Mucosa of rectum (tissue), 2 donors: Measurements from ENCODE around the gene ZNF438.

Experiments used
- H3K27ac ChIP-seq, 2 donors: one replicate each; pipeline ENCODE4 v1.7.0; 2013; ENCODE audit warnings: inconsistent platforms in 2 of 2, low read depth in 2 of 2, low read length in 2 of 2
- H3K27me3 ChIP-seq, 2 donors: one replicate each; pipeline ENCODE4 v1.7.0; 2013; ENCODE audit warnings: low read length in 2 of 2; ENCODE audit not compliant: control insufficient read depth in 2 of 2, insufficient read depth in 2 of 2
- H3K36me3 ChIP-seq, 2 donors: one replicate each; pipeline ENCODE4 v1.7.0; 2013; ENCODE audit warnings: low read length in 2 of 2; ENCODE audit not compliant: control insufficient read depth in 2 of 2, insufficient read depth in 2 of 2
- H3K4me1 ChIP-seq, 2 donors: one replicate each; pipeline ENCODE4 v1.7.0; 2013; ENCODE audit warnings: low read length in 2 of 2, mild to moderate bottlenecking in 1 of 2; ENCODE audit not compliant: control insufficient read depth in 2 of 2, insufficient read depth in 2 of 2
- H3K4me3 ChIP-seq, 2 donors: one replicate each; pipeline ENCODE4 v1.7.0; 2013; ENCODE audit warnings: low read length in 2 of 2
- H3K9ac ChIP-seq, 2 donors: one replicate each; pipeline ENCODE4 v1.7.0; 2013; ENCODE audit warnings: low read length in 2 of 2, low read depth in 1 of 2, mild to moderate bottlenecking in 1 of 2
- H3K9me3 ChIP-seq, 2 donors: one replicate each; pipeline ENCODE4 v1.7.0; 2013; ENCODE audit warnings: low read length in 2 of 2; ENCODE audit not compliant: control insufficient read depth in 2 of 2
- donor health status: healthy.
- donor health status: Normal muscosa, but diverticular disease.

The ZNF438 gene, protein sequence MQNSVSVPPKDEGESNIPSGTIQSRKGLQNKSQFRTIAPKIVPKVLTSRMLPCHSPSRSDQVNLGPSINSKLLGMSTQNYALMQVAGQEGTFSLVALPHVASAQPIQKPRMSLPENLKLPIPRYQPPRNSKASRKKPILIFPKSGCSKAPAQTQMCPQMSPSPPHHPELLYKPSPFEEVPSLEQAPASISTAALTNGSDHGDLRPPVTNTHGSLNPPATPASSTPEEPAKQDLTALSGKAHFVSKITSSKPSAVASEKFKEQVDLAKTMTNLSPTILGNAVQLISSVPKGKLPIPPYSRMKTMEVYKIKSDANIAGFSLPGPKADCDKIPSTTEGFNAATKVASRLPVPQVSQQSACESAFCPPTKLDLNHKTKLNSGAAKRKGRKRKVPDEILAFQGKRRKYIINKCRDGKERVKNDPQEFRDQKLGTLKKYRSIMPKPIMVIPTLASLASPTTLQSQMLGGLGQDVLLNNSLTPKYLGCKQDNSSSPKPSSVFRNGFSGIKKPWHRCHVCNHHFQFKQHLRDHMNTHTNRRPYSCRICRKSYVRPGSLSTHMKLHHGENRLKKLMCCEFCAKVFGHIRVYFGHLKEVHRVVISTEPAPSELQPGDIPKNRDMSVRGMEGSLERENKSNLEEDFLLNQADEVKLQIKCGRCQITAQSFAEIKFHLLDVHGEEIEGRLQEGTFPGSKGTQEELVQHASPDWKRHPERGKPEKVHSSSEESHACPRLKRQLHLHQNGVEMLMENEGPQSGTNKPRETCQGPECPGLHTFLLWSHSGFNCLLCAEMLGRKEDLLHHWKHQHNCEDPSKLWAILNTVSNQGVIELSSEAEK

DNA sequence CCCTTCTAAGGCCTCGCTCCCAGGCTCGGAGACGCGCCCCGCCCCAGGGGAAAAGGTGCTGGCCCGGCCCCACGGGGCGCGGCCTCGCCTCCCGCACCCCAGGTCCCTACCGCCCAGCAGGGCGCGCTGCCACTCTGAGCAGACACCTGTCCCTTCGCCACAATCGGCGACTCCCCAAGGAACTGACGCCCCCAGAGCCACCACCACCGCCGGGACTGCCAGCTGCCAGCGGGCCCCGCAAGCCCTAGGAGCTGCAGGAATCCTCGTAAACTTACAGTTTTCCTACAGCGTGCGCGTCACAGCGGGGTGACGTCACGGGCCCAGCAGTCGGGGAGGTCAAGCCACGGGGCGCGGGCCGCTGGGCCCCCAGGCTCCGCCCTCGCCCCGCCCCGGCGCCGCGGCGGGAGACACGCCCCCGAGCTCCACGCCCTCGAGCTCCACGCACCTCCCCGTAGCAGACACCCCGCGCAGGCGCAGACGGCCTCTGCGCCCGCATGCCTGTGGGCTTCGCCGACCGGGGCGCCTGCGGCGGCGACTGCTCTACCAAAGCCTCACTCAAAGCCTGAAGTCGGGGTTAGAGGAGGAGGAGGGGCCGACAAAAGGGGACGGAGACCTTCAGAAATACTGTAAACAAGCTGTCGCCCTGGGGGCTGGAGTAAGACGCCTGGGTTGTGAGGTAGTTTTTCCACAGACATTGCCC is at the start of gene ZNF438:
Gene ZNF438, minus strand, starts transcription at position 308 of the 700 bp plus-strand sequence. CDS start 154,831 bp downstream, outside the sequence.
- Histone ChIP-seq H3K9me3 (no peaks in the 10 kb centered on the region), H3K27ac (peak within 1 kb of the TSS; percentile 99 to 100), H3K4me1 (peaks cover 4 to 7% of the 10 kb centered on the region in 2 donors), H3K9ac (peak within 1 kb of the TSS; percentile 96 to 100), H3K27me3 (no peaks in the 10 kb centered on the region), H3K4me3 (peak within 1 kb of the TSS; percentile 87 to 93), H3K36me3 (no peaks in the 10 kb centered on the region)

DNA sequence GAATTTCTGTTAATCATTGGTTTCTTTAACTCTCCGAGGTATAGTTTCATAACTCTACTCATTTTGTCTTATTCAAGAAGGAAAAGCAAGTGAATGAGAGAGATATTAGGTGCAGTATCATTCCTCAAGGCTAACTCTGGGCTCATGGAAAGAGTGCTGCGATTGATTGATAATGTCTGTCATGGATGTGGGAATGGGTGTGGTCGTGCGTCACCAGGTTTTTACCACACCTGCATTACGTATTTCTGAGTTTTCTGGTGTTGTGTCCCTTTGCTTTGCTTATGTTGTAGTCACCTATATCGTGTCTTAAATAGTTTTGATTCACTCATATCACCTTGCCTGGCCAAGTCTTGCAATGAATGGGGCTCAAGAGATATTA is 44.9 kb upstream of the ZNF438 start:
- no peaks in the 10 kb centered on the region for H3K36me3 ChIP-seq
- no peak overlapping the region for H3K4me3 ChIP-seq
- no peaks in the 10 kb centered on the region for H3K9me3 ChIP-seq
- no peaks in the 10 kb centered on the region for H3K4me1 ChIP-seq
- H3K27ac ChIP-seq, result no peak overlapping the region
- H3K27me3 ChIP-seq, result no peaks in the 10 kb centered on the region
- no peak overlapping the region for H3K9ac ChIP-seq

- H3K27me3 ChIP-seq, result no peaks in the 10 kb centered on the region
- H3K36me3 ChIP-seq, result no peaks in the 10 kb centered on the region
- H3K4me1 ChIP-seq, result no peaks in the 10 kb centered on the region
- no peaks in the 10 kb centered on the region for H3K9me3 ChIP-seq
- no peak overlapping the region for H3K27ac ChIP-seq
- H3K4me3 ChIP-seq, result no peak overlapping the region
- H3K9ac ChIP-seq, result no peak overlapping the region
These were observed 44.4 kb upstream of the ZNF438 start for GRCh38 chr10:31075881-31076609.

DNA sequence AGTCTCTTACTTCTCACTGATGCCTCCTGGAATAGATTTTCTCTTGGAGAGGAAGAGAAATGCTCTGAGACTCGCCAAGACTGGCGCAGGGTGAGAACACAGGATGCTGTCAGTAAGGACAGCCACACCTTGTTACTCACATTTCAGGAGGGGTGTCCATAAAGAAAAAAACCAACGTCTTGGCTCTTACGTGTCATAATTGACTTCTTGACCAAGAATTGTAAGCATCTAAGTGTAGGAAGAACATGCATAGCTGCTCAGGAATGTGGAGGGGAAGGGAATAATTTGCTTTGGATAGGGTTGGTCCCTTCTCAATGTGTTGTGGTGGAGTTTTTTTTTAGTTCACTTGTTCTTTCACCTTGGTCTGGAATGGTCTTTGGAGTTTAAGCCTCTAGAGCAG is 43.8 kb upstream of the ZNF438 start:
- Histone ChIP-seq H3K9me3 (no peaks in the 10 kb centered on the region), H3K4me1 (no peaks in the 10 kb centered on the region), H3K4me3 (no peak overlapping the region), H3K27me3 (no peaks in the 10 kb centered on the region), H3K27ac (no peak overlapping the region), H3K36me3 (no peaks in the 10 kb centered on the region), H3K9ac (no peak overlapping the region)

GRCh38 chr10:31074722-31075086 is 43.0 kb upstream of the ZNF438 start:
- no peak overlapping the region for H3K27ac ChIP-seq
- H3K9ac ChIP-seq, result no peak overlapping the region
- no peaks in the 10 kb centered on the region for H3K36me3 ChIP-seq

DNA sequence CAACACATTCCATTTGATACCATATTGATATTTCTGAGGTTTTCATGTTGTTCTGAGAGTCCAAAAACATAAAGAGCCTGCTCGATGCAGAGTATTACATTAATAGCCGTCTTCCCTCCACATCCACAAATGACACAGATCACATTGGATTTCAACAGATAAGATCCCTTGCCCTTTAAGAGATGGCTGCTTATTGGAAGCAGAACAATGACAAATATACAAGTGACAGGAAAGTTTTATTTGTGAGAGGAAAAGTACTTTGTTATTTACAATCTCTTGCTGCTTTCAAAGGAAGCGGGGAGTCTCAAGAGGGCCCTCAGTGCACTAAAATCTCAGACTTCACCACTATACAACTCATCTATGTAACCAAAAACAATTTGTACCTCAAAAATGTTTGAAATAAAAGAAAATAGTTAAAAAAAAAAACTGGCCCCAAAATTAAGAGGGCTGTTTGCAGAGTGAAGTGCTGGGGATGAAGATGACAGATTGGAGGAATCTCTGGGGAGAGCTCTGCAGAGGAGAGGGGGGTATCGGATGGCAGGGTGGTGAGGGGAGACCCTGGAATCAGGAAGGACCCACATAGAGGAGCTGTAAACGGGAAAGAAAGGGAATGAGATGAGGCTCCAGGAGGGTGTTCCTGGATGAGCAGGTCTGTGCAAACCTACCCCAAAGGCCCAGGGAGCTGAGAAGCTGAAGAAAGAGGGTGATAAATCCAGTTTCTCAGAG is 42.5 kb upstream of the ZNF438 start:
- H3K27ac ChIP-seq, result no peak overlapping the region
- H3K9me3 ChIP-seq, result no peaks in the 10 kb centered on the region

More at GRCh38 chr10:31074722-31075086, 43.0 kb upstream of the ZNF438 start:
- no peaks in the 10 kb centered on the region for H3K4me1 ChIP-seq
- no peaks in the 10 kb centered on the region for H3K9me3 ChIP-seq
- H3K27me3 ChIP-seq, result no peaks in the 10 kb centered on the region
- no peak overlapping the region for H3K4me3 ChIP-seq

GRCh38 chr10:31073211-31073610 is 41.5 kb upstream of the ZNF438 start:
- Histone ChIP-seq H3K36me3 (no peaks in the 10 kb centered on the region), H3K4me3 (no peak overlapping the region), H3K9ac (no peak overlapping the region), H3K27me3 (no peaks in the 10 kb centered on the region), H3K9me3 (no peaks in the 10 kb centered on the region), H3K27ac (no peak overlapping the region), H3K4me1 (no peaks in the 10 kb centered on the region)

More for the DNA sequence above, 42.5 kb upstream of the ZNF438 start:
- H3K9ac ChIP-seq, result no peak overlapping the region
- no peaks in the 10 kb centered on the region for H3K36me3 ChIP-seq
- H3K27me3 ChIP-seq, result no peaks in the 10 kb centered on the region
- H3K4me1 ChIP-seq, result no peaks in the 10 kb centered on the region
- no peak overlapping the region for H3K4me3 ChIP-seq

GRCh38 chr10:31072451-31072850 is 40.8 kb upstream of the ZNF438 start:
- no peak overlapping the region for H3K27ac ChIP-seq
- H3K4me1 ChIP-seq, result no peaks in the 10 kb centered on the region
- no peak overlapping the region for H3K4me3 ChIP-seq
- H3K36me3 ChIP-seq, result no peaks in the 10 kb centered on the region
- H3K9me3 ChIP-seq, result no peaks in the 10 kb centered on the region
- no peak overlapping the region for H3K9ac ChIP-seq
- H3K27me3 ChIP-seq, result no peaks in the 10 kb centered on the region

DNA sequence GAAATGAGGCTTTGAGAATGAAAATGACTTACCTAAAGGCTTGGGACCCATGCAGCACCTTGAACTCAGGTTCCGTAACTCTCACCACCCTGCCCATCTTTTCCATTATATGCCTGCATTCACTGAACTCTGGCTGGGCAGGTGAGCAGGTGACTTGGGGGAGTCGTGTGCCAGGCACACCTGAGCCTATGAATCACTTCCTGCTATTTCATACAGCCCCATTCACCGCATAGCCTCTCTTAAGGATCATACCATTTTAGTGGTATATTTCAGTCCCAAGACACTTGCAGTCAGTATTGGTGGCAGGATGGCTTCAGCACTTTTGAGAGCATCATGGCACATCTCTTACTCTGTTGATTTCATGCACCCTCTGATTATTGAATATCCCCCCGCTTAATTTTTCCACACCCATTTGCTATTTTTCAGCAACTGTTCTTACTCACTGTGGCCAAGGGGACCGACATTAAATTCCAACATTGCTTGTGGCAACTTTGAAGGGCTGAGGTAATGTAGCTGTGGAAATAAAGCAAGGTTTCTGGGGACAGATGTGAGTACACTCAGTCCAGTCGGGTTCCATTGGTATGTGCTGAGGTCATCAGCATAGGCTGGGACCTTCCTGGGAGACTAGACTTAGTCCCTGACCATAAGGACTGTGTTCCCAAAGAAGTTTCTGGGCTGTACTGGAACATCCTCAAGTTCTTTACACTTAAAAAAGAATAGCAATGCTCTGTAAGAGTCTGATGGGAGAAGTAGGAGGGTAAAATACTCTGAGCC is 39.8 kb upstream of the ZNF438 start:
- no peak overlapping the region for H3K27ac ChIP-seq
- no peaks in the 10 kb centered on the region for H3K27me3 ChIP-seq
- no peaks in the 10 kb centered on the region for H3K9me3 ChIP-seq
- no peaks in the 10 kb centered on the region for H3K36me3 ChIP-seq
- no peaks in the 10 kb centered on the region for H3K4me1 ChIP-seq
- no peak overlapping the region for H3K4me3 ChIP-seq
- no peak overlapping the region for H3K9ac ChIP-seq
